ENCODE measurements around the gene SLC16A3.

SLC16A3 gene

GRCh38 chr17:82202981-82203380, 25.9 kb upstream of the SLC16A3 start:
- H3K4me1 ChIP-seq (ENCODE audit: control insufficient read depth, insufficient read depth, low read length), result peaks cover 5% of the 10 kb centered on the region; the same call in 1 of the 2 replicates
- CTCF ChIA-PET, result interaction anchor here (0.6 to 1.9 kb wide), 4 partner anchors 33 to 394 kb away, joined by 3 to 10 read pairs (median 4); no protein-coding TSS in a partner anchor
- no peak for TF ChIP-seq ZNF561 (tag by site-specific recombination; IDR thresholded peaks at IDR 0.05; ENCODE audit: borderline replicate concordance)
- TF ChIP-seq ZNF792 (tag by site-specific recombination; IDR thresholded peaks at IDR 0.05), result no peak
- no peak for TF ChIP-seq MYNN (tag by site-specific recombination; IDR thresholded peaks at IDR 0.05; ENCODE audit: borderline replicate concordance)
- TF ChIP-seq ZNF660 (tag by site-specific recombination; IDR thresholded peaks at IDR 0.05), result no peak
- no peak for TF ChIP-seq KLF16 (tag by site-specific recombination; IDR thresholded peaks at IDR 0.05)
- TF ChIP-seq, protein P1, sequence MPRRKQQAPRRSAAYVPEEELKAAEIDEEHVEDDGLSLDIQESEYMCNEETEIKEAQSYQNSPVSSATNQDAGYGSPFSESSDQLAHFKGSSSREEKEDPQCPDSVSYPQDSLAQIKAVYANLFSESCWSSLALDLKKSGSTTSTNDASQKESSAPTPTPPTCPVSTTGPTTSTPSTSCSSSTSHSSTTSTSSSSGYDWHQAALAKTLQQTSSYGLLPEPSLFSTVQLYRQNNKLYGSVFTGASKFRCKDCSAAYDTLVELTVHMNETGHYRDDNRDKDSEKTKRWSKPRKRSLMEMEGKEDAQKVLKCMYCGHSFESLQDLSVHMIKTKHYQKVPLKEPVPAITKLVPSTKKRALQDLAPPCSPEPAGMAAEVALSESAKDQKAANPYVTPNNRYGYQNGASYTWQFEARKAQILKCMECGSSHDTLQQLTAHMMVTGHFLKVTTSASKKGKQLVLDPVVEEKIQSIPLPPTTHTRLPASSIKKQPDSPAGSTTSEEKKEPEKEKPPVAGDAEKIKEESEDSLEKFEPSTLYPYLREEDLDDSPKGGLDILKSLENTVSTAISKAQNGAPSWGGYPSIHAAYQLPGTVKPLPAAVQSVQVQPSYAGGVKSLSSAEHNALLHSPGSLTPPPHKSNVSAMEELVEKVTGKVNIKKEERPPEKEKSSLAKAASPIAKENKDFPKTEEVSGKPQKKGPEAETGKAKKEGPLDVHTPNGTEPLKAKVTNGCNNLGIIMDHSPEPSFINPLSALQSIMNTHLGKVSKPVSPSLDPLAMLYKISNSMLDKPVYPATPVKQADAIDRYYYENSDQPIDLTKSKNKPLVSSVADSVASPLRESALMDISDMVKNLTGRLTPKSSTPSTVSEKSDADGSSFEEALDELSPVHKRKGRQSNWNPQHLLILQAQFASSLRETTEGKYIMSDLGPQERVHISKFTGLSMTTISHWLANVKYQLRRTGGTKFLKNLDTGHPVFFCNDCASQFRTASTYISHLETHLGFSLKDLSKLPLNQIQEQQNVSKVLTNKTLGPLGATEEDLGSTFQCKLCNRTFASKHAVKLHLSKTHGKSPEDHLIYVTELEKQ (tag by site-specific recombination; IDR thresholded peaks at IDR 0.05; ENCODE audit: borderline replicate concordance), result no peak
- TF ChIP-seq, protein P2, sequence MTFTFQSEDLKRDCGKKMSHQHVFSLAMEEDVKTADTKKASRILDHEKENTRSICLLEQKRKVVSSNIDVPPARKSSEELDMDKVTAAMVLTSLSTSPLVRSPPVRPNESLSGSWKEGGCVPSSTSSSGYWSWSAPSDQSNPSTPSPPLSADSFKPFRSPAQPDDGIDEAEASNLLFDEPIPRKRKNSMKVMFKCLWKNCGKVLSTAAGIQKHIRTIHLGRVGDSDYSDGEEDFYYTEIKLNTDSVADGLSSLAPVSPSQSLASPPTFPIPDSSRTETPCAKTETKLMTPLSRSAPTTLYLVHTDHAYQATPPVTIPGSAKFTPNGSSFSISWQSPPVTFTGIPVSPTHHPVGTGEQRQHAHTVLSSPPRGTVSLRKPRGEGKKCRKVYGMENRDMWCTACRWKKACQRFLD (tag by site-specific recombination; IDR thresholded peaks at IDR 0.05), result no peak
- TF ChIP-seq, protein P3, sequence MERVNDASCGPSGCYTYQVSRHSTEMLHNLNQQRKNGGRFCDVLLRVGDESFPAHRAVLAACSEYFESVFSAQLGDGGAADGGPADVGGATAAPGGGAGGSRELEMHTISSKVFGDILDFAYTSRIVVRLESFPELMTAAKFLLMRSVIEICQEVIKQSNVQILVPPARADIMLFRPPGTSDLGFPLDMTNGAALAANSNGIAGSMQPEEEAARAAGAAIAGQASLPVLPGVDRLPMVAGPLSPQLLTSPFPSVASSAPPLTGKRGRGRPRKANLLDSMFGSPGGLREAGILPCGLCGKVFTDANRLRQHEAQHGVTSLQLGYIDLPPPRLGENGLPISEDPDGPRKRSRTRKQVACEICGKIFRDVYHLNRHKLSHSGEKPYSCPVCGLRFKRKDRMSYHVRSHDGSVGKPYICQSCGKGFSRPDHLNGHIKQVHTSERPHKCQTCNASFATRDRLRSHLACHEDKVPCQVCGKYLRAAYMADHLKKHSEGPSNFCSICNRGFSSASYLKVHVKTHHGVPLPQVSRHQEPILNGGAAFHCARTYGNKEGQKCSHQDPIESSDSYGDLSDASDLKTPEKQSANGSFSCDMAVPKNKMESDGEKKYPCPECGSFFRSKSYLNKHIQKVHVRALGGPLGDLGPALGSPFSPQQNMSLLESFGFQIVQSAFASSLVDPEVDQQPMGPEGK (tag by site-specific recombination; IDR thresholded peaks at IDR 0.05), result no peak
- no peak for TF ChIP-seq ZNF843 (tag by site-specific recombination; IDR thresholded peaks at IDR 0.05)
- no peak for TF ChIP-seq EGR2 (tag by site-specific recombination; IDR thresholded peaks at IDR 0.05; ENCODE audit: low read depth)
- TF ChIP-seq, protein P4, sequence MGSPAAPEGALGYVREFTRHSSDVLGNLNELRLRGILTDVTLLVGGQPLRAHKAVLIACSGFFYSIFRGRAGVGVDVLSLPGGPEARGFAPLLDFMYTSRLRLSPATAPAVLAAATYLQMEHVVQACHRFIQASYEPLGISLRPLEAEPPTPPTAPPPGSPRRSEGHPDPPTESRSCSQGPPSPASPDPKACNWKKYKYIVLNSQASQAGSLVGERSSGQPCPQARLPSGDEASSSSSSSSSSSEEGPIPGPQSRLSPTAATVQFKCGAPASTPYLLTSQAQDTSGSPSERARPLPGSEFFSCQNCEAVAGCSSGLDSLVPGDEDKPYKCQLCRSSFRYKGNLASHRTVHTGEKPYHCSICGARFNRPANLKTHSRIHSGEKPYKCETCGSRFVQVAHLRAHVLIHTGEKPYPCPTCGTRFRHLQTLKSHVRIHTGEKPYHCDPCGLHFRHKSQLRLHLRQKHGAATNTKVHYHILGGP (tag by site-specific recombination; IDR thresholded peaks at IDR 0.05), result no peak
- TF ChIP-seq ATF2 (tag by site-specific recombination; IDR thresholded peaks at IDR 0.05; ENCODE audit: low read depth), result no peak
- no peak for TF ChIP-seq KLF7 (tag by site-specific recombination; IDR thresholded peaks at IDR 0.05; ENCODE audit: borderline replicate concordance)
- no peak for TF ChIP-seq ZBTB49 (tag by site-specific recombination; IDR thresholded peaks at IDR 0.05; ENCODE audit: low read depth)
- no peak for TF ChIP-seq ZNF501 (tag by site-specific recombination; IDR thresholded peaks at IDR 0.05)
- TF ChIP-seq ZNF530 (tag by site-specific recombination; IDR thresholded peaks at IDR 0.05; ENCODE audit: low read depth), result no peak
- TF ChIP-seq ZNF571 (tag by site-specific recombination; IDR thresholded peaks at IDR 0.05), result no peak
- TF ChIP-seq ZNF211 (tag by site-specific recombination; IDR thresholded peaks at IDR 0.05; ENCODE audit: low read depth), result no peak
- H3K4me3 ChIP-seq (ENCODE audit: low read depth, low read length), result no peak overlapping the region
- H3K9me3 ChIP-seq (ENCODE audit: control insufficient read depth, insufficient read depth, low read depth, low read length), result no peaks in the 10 kb centered on the region
- POLR2A ChIA-PET, result no interaction called here
- peaks cover 6 to 35% of the 10 kb centered on the region in 2 experiments; a peak in 2 of 3 replicates for H3K36me3 ChIP-seq (ENCODE audit: control insufficient read depth in 2 of 2, insufficient read depth in 1 of 2, low read length in 2 of 2)
- H3K27ac ChIP-seq (ENCODE audit: extremely low read depth, low read depth, low read length), result no peak overlapping the region

All from HEK293 (cell line).